CD4-positive, alpha-beta T cell treated with Interleukin-4 for 4 hours (primary cell): Measurements from ENCODE around the gene PPIG.
A peak's percentile ranks its signal among the peaks of the same experiment; 100 is the strongest.
"Not testable (repeated sequence)": the region's sequence is repeated elsewhere in the genome, so short reads cannot be mapped to it uniquely, and the experiment has no call there.

ENCODE experiments used
- DNase-seq: peaks from one replicate; pipeline ENCODE4 v3.0.0-alpha.2; 2020

PPIG gene

DNA sequence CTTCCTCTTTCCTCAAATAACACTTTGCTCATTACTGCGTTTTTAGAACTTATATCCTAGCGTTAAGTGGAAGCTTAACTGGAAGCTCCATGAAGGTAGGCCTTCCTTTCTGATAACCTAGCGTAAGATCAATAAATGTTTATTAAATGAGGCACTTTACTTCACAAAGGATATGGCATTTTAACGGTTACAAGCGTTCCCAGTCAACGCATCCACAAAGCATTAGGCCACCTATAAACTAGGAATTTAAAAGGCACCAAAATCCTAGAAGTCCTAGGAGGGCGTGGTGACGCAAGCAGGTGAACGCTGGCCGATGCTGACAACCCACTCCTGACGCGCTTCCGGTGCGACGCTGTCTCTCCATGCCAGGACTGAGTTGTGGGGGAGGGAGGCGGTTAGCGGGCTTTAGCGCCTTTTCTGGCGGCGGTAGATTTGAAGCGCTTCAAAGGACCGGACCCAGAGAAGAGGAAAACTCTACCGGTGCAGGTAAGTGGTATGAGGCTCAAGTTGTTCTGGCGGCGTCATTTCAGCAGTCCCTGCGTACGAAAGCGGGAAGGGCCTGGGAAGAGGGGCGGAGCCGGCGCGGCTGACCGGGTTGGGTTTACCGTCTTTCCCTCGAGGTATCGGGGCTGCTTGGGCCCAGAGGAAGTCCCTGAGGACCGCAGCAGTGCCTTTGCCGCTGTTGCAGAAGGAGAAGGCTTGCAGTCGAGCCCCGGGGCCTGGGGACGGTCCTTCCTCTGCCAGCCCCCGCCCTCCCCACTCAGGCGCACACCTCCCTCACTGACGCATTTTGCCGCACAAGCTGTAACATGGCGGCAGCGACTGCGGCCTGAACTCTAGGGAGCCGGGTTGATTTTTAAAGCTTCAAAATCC is at the start of gene PPIG:
Gene PPIG (plus strand): TSS at position 347 of the 873 bp plus-strand sequence. CDS start 19,691 bp downstream, outside the sequence.
- peak; percentile 87 for DNase-seq

- not testable (repeated sequence) for DNase-seq
These were observed 44.7 kb upstream of the PPIG start for GRCh38 chr2:169539460-169539859.

- no peak for DNase-seq
These were observed 44.0 kb upstream of the PPIG start for GRCh38 chr2:169540146-169540545.

GRCh38 chr2:169542433-169542832 is 41.7 kb upstream of the PPIG start:
- no peak for DNase-seq

GRCh38 chr2:169546756-169547155 is 37.4 kb upstream of the PPIG start:
- DNase-seq: no peak

GRCh38 chr2:169561364-169561763 is 22.8 kb upstream of the PPIG start:
- no peak for DNase-seq

DNA sequence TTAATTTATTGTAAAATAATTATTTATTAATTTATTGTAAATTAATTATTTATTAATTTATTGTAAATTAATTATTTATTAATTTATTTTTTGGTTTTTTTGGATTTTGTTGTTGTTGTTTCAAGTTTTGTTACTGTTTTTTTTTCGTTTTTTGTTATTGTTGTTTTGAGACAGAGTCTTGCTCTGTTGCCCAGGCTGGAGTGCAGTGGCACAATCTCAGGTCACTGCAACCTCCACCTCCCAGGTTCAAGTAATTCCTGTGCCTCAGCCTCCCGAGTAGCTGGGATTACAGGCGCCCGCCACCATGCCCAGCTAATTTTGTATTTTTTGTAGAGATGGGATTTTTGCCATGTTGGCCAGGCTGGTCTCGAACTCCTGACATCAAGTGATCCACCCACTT is 22.1 kb upstream of the PPIG start:
- DNase-seq: not testable (repeated sequence)

DNA sequence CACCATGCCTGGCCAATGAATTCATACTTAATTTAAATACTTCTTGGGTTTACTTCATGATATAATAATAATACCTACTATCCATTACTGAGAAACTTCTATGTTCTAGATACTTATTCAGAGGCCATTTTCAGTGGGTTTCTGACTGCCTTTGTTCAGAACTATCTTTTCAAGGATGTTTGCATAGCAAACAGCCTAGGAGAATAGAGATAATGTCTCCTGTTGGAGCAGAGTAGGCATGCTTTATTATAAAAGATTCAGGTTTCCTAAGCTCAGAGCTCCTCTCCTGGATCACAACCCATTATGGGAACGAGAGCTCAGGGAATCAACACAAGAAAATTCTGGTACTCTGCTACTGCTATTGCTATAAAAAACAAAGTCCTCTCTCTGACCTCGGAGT is 21.6 kb upstream of the PPIG start:
- DNase-seq: no peak

DNA sequence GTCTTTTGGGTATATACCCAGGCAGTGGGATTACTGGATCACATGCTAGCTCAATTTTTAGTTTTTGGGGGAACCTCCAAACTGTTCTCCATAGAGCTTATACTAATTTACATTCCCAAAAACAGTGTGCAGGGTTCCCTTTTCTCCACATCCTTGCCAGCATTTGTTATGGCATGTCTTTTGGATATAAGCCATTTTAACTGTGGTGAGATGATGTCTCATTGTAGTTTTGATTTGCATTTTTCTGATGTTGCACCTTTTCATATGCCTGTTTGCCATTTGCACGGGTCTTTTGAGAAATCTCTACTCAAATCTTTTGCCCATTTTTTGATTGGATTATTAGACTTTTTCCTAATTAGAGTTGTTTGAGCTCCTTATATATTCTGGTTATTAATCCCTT is 18.5 kb upstream of the PPIG start:
- no peak for DNase-seq

DNA sequence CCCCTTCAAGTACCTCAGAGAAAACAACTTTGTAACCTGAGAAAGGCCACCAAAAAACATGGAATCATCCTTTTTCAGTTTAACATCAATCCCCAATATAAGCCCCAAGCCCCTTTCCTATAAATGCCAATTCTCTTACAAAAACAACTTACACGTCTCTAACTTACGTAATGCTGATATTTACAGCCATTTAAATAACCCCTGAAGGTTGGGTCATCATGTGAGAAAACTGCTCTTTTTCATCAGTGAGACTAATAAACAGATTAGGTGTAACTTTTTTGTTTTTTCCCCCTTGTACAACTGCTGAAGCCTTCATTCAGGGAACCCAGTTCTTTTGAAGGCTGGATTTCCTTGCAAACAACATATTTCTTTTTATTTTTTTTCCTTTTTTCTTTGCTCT is 14.2 kb upstream of the PPIG start:
- no peak for DNase-seq

GRCh38 chr2:169570752-169571151 is 13.4 kb upstream of the PPIG start:
- not testable (repeated sequence) for DNase-seq

- DNase-seq: no peak
These were observed 12.6 kb upstream of the PPIG start for GRCh38 chr2:169571571-169571970.

DNA sequence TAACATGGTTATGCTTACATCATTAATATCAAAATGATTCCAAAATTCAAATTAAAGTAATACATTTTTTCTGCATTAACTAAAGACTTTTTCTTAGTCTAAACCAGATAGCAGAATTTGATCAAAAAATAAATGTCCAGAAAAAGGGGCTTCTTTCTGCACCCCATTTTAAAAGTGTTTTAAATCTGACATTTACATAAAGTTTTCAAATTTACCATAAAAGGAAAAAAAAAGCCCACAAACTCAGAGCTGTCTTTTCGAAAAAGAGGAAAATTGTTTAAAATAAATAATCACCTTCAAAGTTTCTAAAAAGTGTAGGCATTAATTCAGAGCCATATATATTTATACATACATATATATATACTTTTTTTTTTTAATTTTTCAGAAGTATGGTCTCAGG is 12.0 kb upstream of the PPIG start:
- DNase-seq: no peak

DNA sequence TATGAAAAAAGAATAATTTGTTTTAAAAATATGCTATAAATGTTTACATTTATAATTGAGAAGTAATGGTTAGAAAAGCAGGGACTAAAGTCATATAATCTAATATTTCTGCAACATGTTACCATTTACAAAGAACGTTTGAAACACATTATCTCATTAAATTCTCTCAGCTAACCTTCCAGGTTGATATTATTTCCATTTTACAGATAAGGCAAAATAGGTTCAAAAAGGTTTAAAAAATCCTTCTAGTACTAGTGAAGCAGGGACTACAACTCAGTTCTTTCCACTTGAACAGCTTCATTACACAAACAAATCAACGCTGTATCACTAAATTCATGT is 11.4 kb upstream of the PPIG start:
- no peak for DNase-seq

DNA sequence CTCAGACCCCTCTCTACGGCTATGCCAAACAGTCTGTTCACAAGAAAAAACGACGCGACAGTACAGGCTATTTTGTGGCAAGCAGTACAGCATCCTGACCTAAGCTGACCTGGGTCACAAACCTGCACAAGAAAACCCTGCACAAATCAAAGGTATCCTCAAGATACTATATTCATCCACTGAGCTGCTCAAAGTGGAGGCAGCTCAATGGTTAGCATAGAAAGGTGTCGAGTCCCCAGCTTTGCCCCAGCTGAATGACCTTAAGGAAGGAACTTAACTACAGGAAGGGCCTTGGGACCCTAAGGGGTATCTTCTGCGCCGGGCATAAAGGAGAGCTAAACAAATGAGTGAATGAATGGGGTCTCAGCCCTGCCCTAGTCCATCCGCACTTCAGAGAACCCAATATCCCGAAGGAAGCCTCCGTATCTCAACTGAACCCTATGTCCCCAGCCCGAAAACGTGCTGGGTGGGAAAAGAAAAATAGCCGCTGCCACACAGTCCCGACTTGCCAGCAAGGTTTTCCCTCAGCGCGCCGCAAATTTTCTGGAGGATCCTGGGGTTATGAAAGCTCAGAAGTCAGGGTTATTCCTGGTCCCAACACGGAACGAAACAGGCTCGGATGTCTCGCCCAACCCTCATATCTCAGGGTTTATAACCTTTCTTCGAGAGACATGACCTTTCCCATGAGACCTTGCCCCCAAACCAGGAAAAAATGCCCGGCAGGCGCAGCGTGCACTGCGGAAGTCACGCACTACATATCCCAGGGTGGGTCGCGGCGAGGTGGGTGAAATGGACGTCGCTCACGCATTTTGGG is 10.8 kb upstream of the PPIG start, which contains the start of gene FASTKD1:
Gene FASTKD1 (minus strand): TSS at position 706 of the 814 bp plus-strand sequence. CDS start 1,836 bp downstream, outside the sequence.
- DNase-seq: peak; percentile 89

DNA sequence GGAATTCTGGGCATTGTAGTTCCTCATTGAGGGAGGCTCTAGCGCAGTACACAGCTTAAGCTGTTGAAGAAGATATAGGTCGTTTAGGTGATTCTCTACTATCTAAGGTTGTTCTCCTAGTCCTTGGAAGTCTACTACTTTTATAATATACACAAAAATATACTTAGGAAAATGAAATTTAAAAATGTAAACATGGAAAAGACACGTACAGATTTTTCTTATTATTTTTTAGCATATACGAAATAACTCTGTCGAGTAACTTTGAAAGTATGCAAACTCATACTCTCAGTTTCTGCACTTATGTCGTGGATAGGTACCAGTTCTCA is 10.2 kb upstream of the PPIG start:
- DNase-seq: no peak

- DNase-seq: not testable (repeated sequence)
These were observed 9.6 kb upstream of the PPIG start for GRCh38 chr2:169574539-169574938.

DNA sequence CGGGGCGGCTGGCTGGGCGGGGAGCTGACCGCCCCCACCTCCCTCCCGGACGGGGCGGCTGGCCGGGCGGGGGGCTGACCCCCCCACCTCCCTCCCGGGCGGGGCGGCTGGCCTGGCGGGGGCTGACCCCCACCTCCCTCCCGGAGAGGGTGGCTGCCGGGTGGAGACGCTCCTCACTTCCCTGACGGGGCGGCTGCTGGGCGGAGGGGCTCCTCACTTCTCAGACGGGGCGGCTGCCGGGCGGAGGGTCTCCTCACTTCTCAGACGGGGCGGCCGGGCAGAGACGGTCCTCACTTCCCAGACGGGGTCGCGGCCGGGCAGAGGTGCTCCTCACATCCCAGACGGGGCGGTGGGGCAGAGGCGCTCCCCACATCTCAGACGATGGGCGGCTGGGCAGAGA is 8.9 kb upstream of the PPIG start:
- not testable (repeated sequence) for DNase-seq

DNA sequence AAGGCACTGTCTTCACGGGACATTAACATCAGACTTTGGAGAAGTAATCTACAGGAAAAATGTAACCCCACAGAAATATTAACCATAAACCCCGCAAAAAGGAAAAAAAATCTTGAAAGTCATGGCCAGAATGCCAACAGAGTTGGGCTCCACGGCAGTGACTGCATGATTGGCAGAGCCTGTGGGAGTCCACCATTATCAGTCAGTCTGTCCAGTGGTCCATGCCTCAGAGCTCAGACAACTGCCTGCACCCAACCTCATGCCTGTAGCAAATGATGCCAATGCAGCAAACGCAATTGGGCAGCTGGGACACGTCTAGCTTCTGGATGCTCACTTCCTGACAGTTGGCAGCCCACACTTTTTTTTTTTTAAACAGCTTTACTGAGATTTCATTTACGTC is 5.1 kb upstream of the PPIG start:
- no peak for DNase-seq

DNA sequence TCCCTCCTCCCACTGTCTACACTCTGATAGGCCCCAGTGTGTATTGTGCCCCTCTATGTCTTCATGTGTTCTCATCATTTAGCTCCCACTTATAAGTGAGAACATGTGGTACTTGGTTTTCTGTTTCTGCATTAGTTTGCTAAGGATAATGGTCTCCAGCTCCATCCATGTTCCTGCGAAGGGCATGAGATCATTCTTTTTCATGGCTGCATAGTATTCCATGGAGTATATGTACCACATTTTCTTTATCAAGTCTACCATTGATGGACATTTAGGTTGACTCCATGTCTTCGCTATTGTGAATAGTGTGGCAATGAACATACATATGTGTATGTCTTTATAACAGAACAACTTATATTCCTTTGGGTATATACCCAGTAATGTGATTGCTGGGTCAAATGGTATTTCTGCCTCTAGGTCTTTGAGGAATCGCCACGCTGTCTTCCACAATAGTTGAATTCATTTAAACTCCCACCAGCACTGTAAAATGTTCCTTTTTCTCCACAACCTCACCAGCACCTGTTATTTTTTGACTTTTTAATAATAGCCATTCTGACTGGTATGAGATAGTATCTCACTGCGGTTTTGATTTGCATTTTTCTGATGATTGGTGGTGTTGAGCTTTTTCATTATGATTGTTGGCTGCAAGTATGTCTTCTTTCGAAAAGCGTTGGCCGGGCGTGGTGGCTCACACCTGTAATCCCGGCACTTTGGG is 1.4 kb upstream of the PPIG start:
- not testable (repeated sequence) for DNase-seq

DNA sequence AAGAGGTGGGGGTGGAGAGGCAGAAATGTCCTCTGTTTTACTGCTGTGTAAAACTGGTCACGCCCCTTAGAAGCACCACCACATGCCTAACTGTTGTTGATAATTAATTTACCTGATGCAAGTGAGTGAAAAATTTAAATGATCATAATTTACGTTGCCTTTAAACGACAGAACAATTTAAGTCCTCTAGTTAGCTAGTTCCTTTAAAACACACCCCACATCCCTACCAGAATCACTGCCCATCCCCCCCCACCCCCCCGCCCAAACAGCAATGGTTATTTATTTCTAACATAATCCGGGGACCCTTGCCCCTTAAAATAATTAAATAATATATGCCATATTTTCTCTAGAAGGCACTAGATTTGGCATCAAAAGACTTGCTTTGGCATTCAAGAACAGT is 633 bp upstream of the PPIG start:
- no peak for DNase-seq

DNA sequence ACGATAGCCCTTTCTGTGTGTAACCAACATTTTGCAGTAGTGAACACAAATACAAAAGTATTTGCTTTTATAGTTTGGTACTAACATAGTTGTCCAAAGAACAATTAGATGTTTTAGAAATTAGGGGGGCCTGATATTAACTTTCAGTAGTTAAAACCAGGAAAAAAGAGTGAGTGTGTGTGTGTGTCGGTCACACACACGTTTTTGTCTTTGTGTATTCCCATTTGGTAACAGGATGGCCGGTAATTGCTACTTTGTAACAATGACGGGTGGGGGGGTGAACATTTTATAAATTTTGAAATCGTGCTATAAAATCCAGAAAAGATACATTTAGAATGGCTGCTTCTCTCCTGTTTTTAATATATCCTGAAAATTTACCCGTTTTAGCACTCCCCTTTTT is 1.5 kb downstream of the PPIG start:
- no peak for DNase-seq

GRCh38 chr2:169590804-169591203 is 6.7 kb downstream of the PPIG start:
- DNase-seq: no peak
